Measurements from ENCODE around the gene ZNF534. TPM values are rescaled to one million over a fixed set of nuclear protein-coding genes. Genes with fewer than 3 reads are reported as not detected.

The ZNF534 gene
- polyA plus RNA-seq, 3 donors from 2014 or later: not detected

Other genes with a start within 250 kb of the ZNF534 start
- 100 to 1,000 TPM; 219 to 249 (median 243) TPM for gene PPP2R1A, start 239.1 kb upstream of the ZNF534 start, polyA plus RNA-seq
- gene ZNF766, start 159.6 kb upstream of the ZNF534 start, polyA plus RNA-seq: 10 to 100 TPM; 25.6 to 47.8 (median 32.4) TPM
- 10 to 100 TPM; 12.4 to 22.4 (median 22.0) TPM for gene ZNF480, start 132.0 kb upstream of the ZNF534 start, polyA plus RNA-seq
- 1 to 10 TPM in 1 of 3 donors, under 1 TPM in 1, not detected in 1; 0.63 to 1.3 TPM for gene ZNF610, start 92.9 kb upstream of the ZNF534 start, polyA plus RNA-seq
- gene ZNF880, start 59.2 kb upstream of the ZNF534 start, polyA plus RNA-seq: 10 to 100 TPM; 27.3 to 30.1 (median 29.1) TPM
- 10 to 100 TPM in 2 of 3 donors, 1 to 10 TPM in 1; 9.9 to 15.2 (median 12.0) TPM for gene ZNF528, start 31.3 kb upstream of the ZNF534 start, polyA plus RNA-seq
- gene ZNF578, start 24.4 kb downstream of the ZNF534 start, polyA plus RNA-seq: 1 to 10 TPM; 2.0 to 8.3 (median 4.1) TPM
- 10 to 100 TPM in 2 of 3 donors, not detected in 1; 12.4 to 16.6 TPM for gene ZNF808, start 98.5 kb downstream of the ZNF534 start, polyA plus RNA-seq
- 10 to 100 TPM in 2 of 3 donors, 1 to 10 TPM in 1; 2.7 to 25.1 (median 13.3) TPM for gene ZNF701, start 141.1 kb downstream of the ZNF534 start, polyA plus RNA-seq
- 10 to 100 TPM in 1 of 3 donors, 1 to 10 TPM in 2; 5.2 to 19.1 (median 8.3) TPM for gene ZNF83, start 209.2 kb downstream of the ZNF534 start, polyA plus RNA-seq